Fibroblast of skin of back (primary cell): Measurements from ENCODE around the gene ILK. TPM values are rescaled to one million over a fixed set of nuclear protein-coding genes. Genes with fewer than 3 reads are reported as not detected.

Source experiments
- DNase-seq: peaks from one replicate; pipeline ENCODE4 v3.0.0-alpha.2; 2013
- polyA plus RNA-seq, 2 experiments: library from polyadenylated mRNA; unstranded; fragments of 120-200 nt; gene quantifications; one replicate each; pipeline ENCODE4 v1.2.1, GENCODE V29; 2013; ENCODE audit not compliant: insufficient read length in 2 of 2

ILK gene
- polyA plus RNA-seq (2013, experiment 1 of 2; ENCODE audit: insufficient read length) = 430 TPM
- polyA plus RNA-seq (2013, experiment 2 of 2; ENCODE audit: insufficient read length) = 474 TPM

- DNase-seq = peak; percentile 90
These were observed at the start of gene ILK, which contains the start of gene RRP8 for GRCh38 chr11:6603287-6604080. Gene ILK (plus strand): TSS chr11:6603774. CDS start chr11:6604272, 498 bp downstream. Gene RRP8 (minus strand): TSS chr11:6603616. CDS start chr11:6603502, 114 bp downstream.

DNA sequence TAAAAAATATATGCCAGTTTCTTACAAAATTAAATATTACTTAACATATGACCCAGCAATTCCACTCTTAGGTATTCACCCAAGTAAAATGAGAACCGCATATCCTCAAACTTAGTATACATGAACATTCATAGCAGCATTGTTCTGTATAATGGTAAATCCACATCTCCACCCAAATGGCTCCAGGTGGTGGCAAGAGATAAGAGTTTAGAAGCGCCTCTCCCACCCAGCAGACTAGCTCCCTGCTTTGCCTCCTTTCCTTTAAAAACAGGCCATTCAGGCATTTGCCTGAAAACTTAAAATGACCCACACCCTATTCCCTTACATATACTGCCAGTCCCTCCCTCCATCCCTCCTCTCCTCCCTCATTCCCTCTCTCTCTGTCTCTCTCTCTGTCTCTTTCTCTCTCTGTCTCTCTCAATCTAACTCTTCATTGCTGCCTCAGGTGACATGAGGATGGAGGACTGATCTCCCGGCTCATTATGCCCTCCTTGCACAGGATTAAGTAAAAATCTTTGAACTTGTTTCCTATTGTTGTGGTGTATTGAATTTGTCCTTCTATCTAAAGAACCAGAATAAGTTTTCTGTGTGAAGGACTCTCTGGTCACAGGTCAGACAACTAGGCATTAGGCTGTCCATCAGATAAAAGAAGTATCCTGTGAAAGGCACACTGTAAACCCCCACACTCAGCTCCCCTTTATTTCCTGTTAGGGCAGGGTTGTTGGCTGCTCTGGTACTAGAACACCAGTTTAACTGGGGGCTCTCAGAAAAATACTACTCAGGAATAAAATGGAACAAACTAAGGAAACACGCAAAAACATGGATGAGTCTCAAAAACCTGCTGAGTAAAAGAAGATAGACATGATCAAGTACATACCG, 48.5 kb upstream of the ILK start:
- no peak for DNase-seq

DNA sequence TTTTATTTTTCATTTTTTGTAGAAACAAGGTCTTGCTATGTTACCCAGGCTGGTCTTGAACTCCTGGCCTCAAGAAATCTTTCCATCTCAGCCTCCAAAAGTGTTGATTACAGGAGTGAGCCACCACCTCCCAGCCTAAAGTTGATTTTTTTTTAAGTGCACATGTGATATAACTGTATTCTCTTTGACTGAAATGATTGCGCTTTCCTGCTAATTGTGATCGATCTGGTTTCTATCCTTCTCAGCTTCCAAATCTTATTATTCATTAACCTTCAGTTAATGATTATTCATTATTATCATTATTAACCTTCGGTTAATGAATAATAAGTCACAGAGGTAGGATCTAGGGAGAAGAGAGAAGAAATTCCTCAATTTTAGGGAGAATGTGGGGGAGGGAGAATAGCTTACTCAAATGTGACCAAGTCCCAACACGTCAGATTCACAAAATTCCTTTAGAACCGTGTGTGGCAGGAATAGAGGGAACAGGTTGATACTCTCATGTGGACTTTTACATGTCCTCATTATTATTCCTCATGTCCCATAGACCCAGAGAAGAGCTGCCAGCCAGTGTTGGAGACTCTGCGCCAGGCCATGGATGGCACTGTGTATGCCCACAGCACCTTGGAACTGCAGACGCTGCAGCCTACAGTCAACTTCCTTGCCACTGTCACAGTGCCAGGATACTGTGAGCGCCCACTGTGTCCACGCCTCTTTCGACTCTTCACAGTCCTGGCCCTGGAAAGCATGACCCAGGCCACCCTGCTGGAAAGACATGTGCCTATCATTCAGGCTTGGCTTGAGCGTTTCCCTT, 47.2 kb upstream of the ILK start:
- no peak for DNase-seq

- DNase-seq = no peak
These were observed 46.5 kb upstream of the ILK start for GRCh38 chr11:6557063-6557462.

DNA sequence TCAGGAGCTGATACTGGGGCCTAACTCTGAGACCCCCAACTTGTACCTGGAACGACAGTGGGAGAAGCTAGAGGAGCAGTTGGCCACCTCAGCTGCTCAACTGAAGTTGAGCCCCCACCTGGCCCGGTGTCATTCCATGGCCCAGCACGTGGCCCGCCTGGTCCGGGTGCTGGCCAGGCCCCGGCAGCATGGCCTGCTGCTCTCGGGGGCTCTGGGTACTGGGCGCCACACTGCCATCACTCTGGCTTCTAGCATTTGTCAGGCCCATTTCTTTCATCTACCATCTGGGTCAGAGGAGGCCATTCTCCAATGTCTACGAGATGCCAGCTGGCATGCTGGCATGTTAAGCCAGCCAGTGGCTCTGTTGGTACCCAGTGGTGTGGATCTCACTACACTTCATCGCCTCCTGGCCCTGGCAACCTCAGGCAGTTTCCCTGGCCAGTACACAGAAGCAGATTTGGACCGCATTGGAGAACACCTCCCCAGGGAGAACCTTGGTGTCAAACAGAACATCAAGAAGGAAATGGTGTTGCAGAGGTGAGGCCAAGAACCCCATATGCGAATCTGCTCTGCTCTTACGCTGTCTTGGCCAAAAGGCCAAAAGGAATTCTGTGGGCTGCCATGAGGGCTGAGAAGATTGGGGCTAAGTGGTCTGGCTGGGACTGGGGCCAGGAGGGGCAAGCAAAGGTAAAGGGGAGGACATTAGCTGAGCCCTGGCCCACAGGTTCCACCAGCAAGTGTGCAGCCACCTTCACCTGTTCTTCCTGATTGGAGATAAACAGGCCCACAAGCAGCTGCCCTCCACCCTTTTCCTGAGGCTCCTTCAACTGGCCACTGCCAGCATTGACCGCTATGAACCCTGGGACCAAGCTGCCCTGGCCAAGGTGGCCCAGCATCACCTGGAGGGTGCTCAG, 45.6 kb upstream of the ILK start:
- no peak for DNase-seq

DNA sequence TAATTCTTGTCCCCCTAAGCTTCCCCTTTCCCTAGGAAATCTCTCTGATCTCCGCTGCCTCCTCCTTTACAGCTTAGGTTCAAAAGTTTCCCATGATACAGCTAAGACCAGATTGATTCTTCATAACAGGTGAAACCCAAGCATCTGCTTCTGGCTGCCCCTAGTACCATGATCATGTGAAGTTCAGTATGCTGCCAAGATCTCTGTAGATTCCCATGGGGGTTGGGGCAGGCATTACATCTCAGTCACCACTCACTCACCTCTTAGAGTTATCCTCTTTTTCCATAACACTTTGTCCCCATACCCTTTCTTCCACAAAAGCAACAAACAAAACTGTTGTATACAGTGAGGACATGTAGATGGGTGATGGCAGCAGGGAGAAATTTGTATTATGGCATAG, 44.2 kb upstream of the ILK start:
- no peak for DNase-seq

GRCh38 chr11:6561288-6561687, 42.3 kb upstream of the ILK start:
- no peak for DNase-seq

GRCh38 chr11:6563121-6563619, 40.4 kb upstream of the ILK start:
- DNase-seq = peak; percentile 7

- DNase-seq = no peak
These were observed 39.9 kb upstream of the ILK start for GRCh38 chr11:6563667-6564066.

GRCh38 chr11:6565325-6565724, 38.2 kb upstream of the ILK start:
- DNase-seq = no peak

GRCh38 chr11:6565988-6566703, 37.4 kb upstream of the ILK start:
- DNase-seq = no peak

- DNase-seq = no peak
These were observed 36.7 kb upstream of the ILK start for GRCh38 chr11:6566704-6567370.

DNA sequence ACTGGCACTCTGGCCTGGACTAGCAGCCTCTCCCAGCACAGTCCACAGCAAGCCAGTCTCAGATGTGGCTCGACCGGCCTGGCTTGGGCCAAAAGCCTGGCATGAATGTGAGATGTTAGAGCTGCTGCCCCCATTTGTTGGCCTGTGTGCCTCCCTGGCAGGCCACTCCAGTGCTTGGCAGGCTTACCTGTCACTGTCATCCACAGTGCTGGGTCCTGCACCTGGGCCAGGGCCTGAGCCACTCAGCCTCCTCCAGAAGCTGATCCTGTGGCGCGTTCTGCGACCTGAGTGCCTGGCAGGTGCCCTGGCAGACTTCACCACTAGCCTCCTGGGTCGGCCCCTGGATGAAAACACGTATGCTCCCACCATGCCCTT, 36.2 kb upstream of the ILK start:
- DNase-seq = no peak

DNA sequence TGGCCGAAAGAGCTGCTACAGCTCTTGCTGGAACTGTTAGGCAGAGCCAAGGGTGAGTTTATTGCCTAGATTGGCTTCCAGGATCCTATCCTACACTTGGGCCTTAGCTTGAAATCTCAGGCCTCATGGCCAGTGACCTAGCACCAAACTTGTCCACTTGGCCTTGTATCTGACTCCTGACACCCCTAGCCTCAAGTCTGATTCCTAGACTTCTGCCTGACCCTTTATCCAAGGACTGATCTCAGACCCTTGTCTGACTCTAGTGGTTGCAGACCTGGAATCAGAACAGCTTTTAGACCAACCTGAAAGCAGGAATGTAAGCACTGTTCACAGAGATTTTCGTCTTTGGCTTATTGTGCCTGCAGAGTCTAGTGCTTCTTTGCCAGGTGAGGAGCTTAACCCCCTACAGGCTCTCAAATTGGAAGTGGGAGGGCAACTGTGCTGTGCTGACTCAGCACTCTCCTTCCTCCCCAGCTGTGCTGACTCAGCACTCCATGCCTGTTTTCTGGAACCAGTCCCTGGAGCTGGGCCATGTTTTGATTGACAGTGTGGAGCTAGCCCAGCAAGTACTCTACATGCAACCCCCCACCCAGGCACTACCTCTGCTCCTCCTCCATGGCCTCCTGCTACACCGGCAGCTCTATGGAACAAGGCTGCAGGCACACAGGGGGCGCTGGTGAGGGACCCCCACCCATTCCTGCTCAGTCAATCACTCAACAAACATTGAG, 35.2 kb upstream of the ILK start:
- peak; percentile 44 for DNase-seq

DNA sequence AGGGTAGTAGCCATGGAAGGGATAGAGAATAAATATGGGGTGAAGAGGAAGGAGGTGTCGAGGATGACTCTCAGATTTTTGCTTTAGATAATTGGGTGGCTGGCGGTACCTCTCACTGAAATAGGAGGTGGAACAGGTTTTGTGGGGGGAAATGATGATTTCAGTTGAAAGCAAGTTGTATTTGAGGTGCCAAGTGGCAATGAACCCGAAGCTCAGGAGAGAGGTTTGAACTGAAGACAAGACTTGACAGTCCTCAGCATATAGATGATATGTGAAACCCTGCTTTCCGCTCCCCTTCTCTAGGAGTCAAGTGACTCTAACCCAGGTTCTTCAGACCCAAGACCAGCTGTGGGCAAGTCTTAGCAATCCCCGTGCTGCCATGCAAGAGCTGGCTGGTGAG, 33.9 kb upstream of the ILK start:
- DNase-seq = no peak

DNA sequence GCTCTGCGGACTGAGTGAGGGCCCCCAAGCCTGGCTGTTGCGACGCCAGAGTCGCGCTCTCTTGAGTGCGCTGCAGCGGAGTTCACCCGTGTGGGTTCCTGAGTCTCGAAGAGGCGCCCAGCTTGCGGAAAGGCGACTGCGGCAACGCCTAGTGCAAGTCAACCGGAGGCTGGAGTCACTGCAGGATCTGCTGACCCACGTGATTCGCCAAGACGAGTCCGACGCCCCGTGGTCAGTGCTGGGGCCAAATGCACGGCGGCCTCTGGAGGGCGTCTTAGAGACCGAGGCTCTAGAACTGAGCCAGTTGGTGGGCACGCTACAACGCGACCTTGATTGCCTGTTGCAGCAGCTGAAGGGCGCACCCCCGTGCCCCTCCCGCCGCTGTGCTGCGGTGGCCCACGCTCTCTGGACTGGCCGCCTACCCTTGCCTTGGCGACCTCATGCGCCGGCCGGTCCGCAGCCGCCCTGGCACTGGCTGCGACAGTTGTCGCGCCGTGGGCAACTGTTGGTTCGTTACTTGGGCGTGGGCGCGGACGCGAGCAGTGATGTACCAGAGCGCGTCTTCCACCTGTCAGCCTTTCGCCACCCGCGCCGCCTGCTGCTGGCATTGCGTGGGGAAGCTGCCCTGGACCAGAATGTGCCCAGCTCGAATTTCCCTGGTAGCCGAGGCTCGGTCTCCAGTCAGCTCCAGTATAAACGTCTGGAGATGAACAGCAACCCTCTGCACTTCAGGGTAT, 32.7 kb upstream of the ILK start:
- DNase-seq = no peak

DNA sequence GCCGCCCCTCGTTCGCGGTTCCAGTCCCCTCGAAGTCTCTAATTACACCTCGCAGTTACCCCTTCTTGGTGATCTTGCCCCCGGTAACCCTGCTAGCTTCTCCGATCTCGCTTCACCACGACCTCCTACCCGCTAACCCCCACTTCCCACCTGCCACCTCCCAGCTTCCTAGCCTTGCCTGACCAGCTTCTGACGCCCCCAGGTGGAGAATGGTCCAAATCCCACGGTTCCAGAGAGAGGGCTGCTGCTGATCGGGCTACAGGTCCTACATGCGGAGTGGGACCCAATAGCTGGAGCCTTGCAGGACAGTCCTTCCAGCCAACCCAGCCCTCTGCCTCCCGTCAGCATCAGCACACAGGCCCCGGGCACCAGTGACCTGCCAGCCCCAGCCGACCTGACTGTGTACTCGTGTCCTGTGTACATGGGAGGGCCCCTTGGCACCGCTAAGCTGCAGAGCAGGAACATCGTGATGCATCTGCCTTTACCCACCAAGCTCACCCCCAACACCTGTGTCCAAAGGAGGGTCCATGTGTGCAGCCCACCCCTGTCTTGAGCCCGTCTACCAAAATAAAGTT, 32.1 kb upstream of the ILK start:
- DNase-seq = no peak

- peak; percentile 79 for DNase-seq
These were observed 31.4 kb upstream of the ILK start for GRCh38 chr11:6572215-6572614.
